NCI-H2227 treated with DMSO at 0.1 percent for 48 hours (cell line): Measurements from ENCODE around the gene CERS6.

Experiments used
- DNase-seq: peaks from one replicate; lab custom pipeline; 2025; lab: John Stamatoyannopoulos, UW

CERS6 gene

DNA sequence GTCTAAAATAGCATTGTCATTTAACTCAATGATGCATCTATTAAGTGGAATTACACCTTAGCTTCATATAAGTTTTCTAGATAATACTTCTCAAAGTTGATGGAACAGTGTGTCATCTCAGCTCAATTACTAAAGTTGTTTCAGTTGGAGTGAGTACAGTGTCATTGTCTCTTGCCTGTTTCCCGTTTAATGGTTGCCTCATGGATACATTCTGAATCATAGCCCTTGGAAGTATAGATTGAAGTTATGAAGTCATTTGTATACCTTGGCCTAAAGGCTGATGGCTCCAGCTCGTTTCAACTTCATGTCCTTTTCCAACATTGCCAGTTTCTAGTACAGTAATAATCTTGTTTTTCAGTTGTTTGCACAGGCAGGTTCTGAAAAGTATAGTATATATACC lies 215.9 kb downstream of the CERS6 start:
- no peak for DNase-seq

DNA sequence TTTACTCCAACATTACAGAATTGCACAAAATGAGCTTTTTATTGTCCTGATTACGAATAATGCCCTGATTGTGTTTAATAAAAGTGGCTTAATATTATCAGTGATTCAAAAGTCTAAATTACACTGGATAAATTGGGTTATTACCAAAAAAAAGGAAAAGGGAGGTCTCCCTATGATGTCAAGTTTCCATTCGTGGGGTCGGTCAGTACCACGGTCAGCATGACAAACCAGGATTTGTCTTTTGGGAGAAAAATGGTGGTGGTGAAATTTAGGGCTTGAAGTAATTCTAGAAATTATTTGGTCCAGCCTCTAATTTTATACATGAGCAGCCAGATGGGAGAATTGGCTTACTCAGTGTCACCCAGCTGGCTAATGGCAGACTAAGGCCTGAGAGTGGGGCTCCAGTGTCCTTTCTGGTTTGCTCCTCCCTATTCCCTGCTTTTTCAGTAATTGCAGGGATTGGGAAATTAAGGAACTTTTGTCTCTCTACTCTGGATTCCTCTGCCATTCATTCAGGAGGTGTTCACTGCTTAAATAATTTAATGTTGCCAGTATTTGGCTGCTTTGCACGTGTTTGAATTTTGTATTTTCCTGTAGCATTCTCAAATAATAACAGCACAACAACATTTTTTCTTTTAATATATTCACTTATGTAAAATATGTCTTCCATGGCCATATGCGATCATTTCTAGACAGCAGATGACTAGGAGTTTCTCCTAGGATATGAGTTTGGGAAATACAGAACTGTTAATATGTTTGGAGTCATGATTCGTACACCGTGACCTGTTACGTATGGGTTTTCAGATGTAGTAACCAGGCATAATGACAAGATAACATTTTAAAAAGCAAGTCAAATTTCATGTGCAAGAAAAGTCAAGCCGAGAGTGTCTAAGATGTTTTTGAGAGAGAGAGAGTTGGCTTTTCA lies 217.5 kb downstream of the CERS6 start:
- no peak for DNase-seq

DNA sequence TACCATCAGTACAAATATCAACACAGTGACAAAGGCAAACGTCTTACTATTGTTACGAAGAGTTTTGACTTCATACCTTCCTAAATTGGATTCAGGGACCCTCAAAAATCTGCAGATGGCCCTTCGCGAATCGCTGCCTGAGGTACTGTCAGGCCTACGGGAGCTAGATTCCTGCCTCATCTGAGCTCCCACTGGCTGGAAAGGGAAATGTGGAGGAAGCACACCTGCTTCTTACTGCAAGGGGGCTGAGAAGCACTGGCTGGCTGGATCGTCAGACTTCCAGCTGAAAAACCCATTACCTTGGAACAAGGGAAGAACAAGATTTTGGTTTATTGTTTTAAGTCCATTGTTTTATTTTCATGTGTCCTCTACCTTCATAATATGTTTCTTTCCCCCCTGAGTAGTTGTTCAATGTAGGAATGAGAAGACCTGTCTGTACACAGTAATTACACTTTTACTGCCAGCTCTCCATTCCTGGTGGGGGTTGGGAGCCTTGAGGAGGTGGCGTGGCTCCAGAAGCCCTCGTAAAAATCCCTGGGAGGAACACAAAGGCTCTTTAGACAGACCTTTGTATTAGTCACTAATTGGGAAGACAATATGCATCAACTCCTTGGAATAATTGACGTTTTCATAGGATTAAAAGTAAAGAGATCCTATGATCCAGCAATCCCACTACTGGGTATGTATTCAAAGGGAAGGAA lies 222.2 kb downstream of the CERS6 start:
- no peak for DNase-seq

DNA sequence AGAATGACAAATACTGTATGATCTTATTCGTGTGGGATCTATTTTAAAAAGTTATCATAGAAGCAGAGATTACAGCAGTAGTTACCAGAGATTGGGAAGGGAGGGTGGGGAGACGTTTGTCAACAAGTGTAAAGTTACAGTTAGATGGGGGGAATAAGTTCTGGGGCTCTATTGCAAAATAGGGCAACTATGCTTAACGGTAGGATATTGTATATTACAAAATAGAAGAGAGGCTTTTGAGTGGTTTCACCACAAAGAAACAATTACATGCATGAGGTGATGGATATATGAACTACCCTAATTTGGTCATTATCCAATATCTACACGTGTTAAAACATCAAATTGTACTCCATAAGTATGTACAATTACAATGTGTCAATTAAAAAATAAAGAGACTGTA lies 223.0 kb downstream of the CERS6 start:
- DNase-seq: no peak

DNA sequence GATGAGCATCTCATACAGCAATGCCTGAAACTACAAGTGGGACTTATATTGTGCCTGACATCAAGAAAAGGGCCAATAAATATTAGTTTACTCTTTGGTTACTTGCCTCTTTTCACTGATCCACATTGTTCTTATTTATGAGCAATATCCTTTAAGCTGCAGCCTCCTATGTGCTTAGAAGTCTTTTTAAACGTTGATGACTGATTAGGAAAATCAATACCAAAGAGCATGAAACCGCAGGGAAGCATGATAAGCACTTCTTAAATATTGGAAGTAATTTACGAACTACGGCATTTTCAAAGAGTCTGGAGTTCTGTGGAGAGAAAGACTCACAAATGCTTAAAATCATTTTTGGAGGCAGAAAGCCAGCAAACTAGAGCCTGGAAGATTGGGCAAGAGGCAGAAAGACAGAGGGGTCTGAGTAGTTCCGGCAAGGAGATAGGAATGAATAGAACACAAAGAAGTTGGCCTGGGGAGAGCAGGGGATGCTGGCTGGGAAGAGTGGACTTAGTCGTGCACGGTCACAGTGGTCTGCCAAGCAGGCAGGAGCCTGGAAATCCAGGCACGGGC lies 223.8 kb downstream of the CERS6 start:
- no peak for DNase-seq

DNA sequence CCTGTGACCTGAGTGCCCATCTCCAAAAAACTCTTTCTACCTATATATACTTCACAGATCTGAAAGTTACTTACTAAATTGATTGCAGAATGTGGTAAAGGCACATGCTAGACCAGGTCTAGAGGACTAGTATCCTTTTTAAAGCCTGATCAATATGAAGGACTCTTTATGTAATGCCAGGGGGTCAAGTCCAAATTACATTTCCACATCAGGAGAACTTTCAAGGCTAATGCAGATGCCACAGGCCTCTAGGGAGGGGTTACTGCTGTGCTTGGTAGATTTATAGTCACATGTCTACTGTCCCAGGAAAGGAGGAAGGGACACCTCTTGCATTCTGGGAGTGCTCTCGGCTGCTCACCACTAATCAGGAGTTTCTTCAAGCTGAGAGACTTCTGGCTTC lies 227.9 kb downstream of the CERS6 start:
- no peak for DNase-seq

DNA sequence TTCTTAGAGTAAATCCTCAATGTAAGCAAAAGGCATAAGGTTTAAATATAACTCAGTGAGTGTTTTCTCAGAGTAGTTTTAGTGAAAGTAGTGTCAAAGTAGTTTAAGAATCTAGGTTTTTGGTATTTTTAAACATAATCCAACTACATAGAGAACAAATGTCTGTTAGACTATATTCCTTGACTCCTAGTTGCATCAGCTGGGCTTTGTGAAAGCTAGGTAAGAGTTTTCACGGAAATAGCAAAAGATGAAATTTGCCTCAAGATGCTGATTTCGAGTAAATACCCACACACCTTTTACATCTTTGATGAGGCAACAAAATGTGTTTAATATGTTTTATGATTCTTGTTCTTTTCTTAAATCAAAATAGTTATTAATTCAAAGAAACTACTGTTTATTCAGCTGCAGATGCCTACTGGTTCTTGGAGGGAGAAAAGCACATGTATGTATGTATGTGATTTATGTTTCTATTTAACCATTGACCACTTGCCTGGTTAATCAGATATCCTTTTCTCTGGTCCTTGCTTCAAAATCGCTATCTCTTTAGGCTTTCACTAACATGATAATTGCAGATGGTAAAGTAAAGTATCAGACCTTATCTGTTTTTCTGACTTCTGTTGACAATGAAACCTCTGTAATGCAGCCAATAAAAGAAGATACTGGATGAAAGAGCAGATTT lies 229.0 kb downstream of the CERS6 start:
- DNase-seq: no peak

DNA sequence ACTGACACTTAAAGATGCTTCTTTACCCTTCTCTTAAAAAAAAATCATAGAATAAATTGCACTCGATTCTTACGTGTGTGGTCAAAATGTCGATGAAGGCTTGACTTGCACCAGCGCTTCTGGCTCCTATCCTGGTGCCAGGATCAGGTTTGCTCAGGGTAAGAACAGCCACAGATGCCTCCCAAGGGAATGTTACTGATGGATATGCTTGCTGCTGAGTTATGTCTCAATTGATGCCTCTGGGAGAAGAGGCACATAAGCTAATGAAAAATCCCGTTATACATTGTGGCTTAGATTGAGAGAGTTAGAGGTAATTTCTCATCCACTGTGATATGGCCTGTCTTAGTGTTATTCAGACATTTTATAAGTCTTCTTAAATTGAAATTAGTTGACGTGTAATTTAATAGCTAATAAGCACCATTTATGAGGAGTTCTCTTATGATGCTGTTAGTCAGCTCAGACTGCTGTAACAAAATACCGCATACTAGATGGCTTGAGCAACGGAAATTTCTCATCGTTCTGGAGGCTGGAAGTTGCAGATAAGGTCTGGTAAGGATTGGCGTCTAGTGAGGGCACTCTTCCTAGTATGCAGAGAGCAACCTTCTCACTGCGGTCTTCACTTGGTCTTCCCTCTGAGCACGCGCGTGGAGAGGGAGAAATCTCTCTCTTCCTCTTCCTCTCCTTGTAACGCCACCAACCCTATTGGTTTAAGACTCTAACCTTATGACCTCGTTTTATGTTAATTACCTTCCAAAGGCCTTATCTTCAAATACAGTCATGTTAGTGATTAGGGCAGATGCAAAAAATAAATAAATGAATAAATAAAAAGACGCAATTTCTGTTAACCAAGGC lies 229.8 kb downstream of the CERS6 start:
- DNase-seq: no peak

DNA sequence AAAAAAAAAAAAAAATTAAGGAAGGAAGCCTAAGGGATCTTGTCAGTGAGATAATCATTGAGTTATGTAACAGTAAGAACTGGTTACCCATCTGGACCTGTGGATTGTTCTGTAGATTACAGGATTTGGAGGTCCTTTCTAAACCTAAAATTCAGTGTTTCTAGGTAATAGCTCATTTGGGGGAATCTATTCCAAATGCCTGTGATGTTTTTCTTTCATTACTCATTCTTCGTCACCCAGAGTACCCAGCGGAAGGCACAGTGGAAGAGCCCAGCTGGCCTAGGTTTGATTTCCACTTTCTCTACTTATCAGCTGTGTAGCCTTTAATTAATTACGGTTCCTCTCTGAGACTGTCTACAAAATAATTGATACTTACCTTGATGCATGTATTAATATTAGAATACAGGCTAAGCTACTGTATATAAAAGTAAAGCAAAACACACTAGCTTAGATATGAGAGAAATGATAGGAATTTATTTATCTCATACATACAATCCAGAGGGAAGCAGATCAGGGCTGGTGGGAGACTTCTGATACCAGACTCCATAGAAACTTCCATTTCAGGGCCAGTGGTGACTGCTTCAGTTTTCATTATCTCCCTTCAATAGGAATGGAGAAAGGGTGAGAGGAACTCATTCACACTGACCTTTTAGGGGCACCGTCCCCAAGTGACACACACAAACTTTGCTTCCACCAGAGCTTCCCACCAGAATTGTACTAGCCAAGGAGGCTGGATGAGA lies 230.6 kb downstream of the CERS6 start:
- no peak for DNase-seq

DNA sequence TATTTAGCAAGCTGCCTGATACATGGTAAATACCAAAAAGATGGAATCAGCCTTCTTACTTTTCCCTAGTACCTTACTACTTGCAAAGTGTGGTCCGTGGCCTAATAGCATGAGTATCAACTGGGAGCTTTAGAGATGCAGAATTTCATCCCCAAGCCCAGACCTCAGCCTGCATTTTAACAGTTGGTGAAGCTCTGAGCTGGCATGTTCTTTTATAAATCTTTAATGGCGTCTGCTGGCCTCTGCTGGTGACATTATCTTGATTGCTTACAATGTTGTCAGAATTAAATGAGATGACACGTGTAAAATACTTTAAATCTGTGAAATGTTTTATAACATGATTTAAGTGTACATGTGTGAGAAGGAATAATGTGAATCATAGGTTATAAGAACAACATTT lies 231.2 kb downstream of the CERS6 start:
- DNase-seq: peak; percentile 53

DNA sequence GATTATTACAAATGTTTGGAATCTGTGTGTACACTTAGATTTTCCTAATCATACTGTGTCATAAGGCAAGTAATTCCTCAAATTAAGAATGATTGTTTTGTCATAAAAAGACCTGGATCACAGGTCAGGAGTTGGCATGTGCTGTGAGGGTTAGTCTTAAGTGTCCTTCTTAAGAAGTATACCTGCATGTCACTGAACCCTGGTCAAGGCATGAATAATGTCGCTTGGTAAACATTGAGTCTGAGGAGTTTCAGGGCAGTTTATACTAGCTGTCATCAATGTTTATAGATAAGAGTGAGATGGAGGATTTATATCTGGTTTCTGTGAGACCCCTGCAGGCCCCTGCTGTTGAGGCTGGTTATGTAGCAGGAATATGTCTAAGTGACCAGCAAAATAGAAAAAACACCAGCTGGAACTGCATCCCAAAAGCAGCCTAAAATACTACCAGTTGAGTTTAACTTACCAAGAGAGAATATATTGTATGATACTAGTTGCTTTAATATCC lies 234.4 kb downstream of the CERS6 start:
- no peak for DNase-seq

DNA sequence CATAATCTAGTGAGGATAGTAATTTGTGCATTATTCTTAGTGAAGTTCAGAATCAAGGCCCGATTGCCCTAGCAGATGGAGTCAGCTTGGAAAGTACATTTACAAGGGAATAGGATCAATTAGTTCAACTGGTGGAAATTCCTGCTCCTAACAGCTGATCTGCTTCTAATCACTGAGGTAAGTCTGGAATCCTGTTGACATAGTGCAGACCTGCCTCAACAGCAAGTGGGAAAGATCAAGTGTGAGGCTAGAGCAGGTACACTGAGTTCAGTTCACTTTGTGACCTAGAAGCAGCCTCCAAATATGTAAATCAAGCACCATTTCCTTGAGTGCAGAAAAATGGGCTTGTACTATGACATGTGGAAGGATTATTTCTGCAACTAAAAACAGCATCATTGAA lies 235.1 kb downstream of the CERS6 start:
- no peak for DNase-seq

DNA sequence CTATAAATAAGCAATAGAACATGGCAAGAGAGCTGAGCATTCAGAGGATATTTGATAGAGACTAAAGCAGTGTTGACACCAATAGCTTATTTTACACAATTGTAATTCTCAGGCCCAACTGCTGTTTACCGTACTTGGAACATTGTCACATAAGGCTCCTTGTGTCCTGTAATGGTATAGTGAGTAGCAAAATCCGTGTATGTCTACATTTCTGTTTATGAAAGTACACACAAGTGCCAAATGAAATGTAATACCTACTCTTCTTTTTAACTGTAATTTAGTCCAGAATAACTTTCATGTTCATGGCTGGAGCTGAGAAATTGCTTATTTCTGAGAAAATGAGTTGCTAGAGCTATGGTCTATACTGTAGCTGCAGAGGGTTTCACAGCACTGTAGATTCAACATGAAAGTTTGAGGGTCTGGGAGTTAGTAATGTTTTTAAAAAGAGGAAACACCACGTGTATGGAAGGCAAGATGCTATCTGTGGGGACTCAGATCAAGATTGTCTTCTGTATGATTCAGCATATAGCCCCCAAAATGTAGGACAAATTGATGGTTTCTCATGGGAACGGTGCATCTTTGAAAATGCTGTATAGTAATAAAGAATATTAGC lies 236.2 kb downstream of the CERS6 start:
- no peak for DNase-seq

DNA sequence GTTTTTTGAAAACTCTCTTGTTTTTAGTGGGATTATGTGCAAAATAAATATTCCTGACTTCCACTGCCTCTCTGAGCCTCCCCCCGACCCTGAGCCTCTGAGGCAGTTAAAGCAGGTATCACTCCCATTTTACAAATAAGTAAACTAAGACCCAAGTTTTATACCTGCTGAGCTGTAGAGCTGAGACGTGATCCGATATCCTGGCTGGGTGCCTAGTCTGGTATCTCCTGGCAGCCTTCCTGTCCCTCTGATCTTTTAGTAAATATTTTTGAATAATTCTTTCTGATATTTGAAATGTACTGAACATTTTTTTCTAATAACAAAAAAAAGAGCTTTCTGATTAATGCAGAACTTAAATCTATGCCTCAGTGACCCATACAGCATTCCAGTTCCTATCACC lies 238.1 kb downstream of the CERS6 start:
- no peak for DNase-seq

DNA sequence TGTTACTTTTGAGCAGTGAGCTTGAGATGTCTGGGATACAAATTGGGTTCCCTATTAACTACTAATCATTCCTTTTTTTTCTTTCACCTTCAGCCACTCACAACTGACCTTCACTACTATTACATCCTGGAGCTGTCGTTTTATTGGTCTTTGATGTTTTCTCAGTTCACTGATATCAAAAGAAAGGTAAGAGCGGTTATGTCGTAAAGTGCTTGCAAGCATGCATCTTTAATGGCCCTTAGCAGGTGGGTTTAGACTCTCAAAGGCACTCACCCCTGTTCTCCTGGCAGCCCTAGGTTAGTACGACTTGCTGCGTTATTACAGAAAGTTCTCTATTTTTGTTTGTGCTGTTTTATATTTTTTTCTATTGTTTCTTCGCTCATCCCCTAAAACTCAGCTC lies 238.8 kb downstream of the CERS6 start:
- DNase-seq: peak; percentile 81

DNA sequence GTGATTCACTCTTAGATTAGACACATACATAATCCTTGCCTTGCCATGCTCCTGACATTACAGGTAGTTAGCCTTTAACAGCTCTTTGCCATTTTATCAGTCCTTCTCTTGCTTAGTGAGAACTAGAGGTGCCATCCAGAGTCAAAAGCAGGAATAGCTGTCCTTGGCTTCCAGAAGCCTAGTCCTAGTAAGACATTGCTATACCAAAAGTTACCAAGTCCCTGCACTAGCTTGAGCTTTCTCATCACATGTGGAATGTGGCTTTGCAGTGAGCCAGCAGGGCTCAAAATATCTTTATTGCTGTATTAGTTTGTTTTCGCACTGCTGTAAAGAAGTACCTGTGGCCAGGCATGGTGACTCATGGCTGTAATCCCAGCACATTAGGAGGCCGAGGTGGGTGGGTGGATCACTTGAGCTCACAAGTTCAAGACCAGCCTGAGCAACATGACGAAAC lies 241.6 kb downstream of the CERS6 start:
- no peak for DNase-seq

DNA sequence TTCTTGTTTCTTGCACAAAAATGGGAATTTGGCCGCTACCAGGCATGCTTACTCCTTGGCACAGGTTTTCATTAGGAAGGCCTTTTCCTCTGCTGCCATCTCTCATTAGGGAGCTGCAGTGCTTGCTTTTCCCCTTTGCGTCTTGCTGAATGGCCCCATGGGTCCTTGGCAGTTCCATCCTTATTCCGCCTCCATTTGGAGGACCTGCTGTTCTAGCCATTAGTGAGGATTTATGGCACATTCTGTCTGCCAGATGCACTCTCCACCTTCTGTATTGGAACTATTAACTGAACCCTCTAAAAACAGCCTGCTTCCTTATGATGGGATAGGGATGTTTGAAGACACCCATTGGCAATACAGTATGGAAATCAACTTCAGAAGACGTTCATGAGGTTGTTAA lies 242.9 kb downstream of the CERS6 start:
- no peak for DNase-seq

DNA sequence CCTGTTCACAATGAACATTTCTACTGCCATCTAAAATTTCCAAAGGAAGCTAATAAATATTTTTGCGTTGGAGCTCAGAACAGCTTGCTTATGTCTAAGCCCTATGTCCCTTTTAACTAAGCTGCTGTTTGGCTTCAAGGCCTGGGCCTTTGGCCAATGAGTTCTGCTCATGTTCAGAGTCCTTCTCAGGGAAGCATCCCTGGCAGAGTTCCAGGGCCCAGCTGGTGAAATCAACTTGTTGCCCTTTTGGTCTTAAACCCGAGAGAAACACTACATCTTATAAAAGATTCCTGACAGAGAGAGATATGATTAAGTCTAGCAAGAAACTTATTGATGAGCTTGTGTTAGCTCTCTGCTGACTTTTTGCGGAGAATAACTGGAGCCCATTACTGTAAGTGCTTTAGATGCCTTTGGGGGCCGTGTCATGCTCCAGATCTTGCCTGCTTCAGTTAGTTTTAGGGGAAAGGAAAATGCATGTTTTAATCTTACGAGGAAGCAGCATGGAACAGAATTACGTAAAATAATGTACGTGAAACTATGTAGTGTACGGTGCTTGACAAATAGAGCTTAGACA lies 243.9 kb downstream of the CERS6 start:
- DNase-seq: peak; percentile 73

DNA sequence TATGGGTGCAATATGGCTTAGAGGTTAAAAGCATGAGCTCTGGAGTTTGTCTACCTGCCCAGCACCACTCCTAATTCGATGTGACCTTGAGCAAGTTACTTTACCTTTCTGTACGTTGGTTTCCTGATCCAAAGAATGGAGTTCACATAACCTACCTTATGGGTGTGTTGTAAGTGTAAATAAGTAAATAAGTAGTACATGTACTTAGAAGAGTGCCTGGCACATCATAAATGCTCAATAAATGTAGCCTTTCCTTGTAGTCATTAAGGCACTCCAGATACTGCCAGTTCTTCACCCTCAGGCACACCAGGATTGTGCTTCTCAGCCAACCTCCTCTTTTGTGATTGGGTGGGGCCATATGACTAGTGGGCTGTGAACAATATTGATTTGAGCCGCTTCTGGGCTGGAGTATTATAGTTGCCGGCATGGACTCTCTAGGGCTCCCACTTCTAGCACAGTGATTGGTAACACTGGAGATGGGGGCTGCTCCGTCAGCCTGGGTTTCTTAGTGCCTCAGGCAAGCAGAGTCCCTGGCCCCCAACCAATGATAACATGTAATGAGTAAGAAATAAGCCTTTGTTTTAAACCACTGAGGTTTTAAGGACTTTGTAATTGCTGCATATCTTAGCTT lies 244.7 kb downstream of the CERS6 start:
- no peak for DNase-seq
